PC-3 (cell line): ENCODE measurements around the gene CDK16.
A peak's percentile ranks its signal among the peaks of the same experiment; 100 is the strongest.

ENCODE experiments used
- CTCF ChIP-seq: fragments of 300-600 bp; sonication (generic); conservative IDR thresholded peaks from 2 replicates; pipeline ENCODE4 v1.5.1; 2017; ENCODE audit warnings: antibody characterized with exemption, low read depth, mild to moderate bottlenecking, low read length
- EZH2 ChIP-seq: fragments of 300-600 bp; sonication (generic); IDR thresholded peaks from one replicate; pipeline ENCODE4 v1.6.1; 2017; ENCODE audit warnings: antibody characterized with exemption, mild to moderate bottlenecking, low read length; ENCODE audit not compliant: unreplicated experiment
- EZH2phosphoT487 ChIP-seq: fragments of 300-600 bp; sonication (generic); IDR thresholded peaks from 2 replicates; pipeline ENCODE4 v1.6.1; 2018; ENCODE audit warnings: mild to moderate bottlenecking, antibody characterized with exemption, low read length, borderline replicate concordance

GRCh38 chrX:47193475-47194193 is 24.8 kb upstream of the CDK16 start, which contains the start of gene UBA1:
- TF ChIP-seq CTCF: peak; percentile 80
- TF ChIP-seq EZH2: no peak
- TF ChIP-seq EZH2phosphoT487: no peak
